SU-DHL-6 (cell line): Measurements from ENCODE around the gene DPP6.
"Not testable (repeated sequence)": the region's sequence is repeated elsewhere in the genome, so short reads cannot be mapped to it uniquely, and the experiment has no call there.

Experiments
- EZH2phosphoT487 ChIP-seq: fragments of 200-600 bp; sonication (generic), shearing (Covaris generic); conservative IDR thresholded peaks from 2 replicates; pipeline ENCODE4 v1.6.1; 2018; ENCODE audit warnings: mild to moderate bottlenecking, antibody characterized with exemption, low read length, moderate library complexity, mixed read lengths
- TF ChIP-seq, protein P1 (sequence below): fragments of 200-600 bp; sonication (generic); IDR thresholded peaks from one replicate; pipeline ENCODE4 v1.5.1; 2017; ENCODE audit warnings: antibody characterized with exemption, mild to moderate bottlenecking, low read length, moderate library complexity; ENCODE audit not compliant: insufficient read depth, poor library complexity, severe bottlenecking

DNA sequence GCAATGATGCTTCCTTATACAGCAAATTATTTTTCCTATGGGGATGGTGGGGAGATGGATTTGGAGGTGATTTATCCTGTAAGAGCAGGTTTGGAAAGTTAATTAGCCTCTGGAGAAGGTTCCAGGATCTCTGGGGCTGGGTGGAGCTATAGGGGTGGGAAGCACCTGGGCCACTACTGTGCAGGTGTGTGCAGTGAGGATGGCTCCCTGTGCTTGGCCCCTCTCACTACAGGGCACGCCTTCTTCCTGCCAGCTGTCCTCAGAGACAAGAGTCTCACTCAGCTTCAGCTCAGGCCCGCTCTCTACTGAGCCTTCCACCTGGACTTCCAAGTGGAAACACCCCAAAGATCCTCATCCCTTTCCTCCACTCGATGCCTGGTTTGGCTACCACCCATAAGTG, 111.4 kb downstream of the DPP6 start:
- TF ChIP-seq, protein P1, sequence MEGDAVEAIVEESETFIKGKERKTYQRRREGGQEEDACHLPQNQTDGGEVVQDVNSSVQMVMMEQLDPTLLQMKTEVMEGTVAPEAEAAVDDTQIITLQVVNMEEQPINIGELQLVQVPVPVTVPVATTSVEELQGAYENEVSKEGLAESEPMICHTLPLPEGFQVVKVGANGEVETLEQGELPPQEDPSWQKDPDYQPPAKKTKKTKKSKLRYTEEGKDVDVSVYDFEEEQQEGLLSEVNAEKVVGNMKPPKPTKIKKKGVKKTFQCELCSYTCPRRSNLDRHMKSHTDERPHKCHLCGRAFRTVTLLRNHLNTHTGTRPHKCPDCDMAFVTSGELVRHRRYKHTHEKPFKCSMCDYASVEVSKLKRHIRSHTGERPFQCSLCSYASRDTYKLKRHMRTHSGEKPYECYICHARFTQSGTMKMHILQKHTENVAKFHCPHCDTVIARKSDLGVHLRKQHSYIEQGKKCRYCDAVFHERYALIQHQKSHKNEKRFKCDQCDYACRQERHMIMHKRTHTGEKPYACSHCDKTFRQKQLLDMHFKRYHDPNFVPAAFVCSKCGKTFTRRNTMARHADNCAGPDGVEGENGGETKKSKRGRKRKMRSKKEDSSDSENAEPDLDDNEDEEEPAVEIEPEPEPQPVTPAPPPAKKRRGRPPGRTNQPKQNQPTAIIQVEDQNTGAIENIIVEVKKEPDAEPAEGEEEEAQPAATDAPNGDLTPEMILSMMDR: not testable (repeated sequence)
- not testable (repeated sequence) for TF ChIP-seq EZH2phosphoT487
